Jurkat, Clone E6-1 (cell line): ENCODE data around the gene CNOT2.
"Not testable (repeated sequence)": the region's sequence is repeated elsewhere in the genome, so short reads cannot be mapped to it uniquely, and the experiment has no call there.

ENCODE experiments used
- DNase-seq: peaks from one replicate; pipeline ENCODE4 v3.0.0-alpha.2; 2011; ENCODE audit warnings: low read depth, low spot score
- H3K4me3 ChIP-seq: 2 replicates; pipeline ENCODE4 v1.5.1; 2011; ENCODE audit warnings: mild to moderate bottlenecking, low read length, control low read depth, moderate library complexity

Gene CNOT2

DNA sequence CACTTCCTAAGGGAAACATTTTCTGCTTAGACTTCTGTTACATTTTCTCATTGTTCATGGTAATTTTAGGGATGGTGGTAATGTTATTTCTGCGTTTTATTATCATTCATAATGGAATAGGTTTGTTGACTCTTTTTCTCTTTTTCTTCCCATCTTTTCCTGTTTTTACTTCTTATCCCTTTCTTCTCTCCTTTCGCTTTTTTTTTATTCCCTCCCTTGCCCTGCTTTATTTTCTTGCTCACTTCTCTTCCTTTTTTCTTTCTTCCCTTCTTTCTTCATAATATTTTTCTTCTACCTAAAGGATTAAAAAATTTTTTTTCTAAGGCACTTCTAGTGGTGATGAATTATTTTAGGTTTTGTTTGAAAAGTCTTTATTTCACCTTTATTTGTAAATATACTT, 45.6 kb downstream of the CNOT2 start:
- DNase-seq = no peak
- no peak overlapping the region for H3K4me3 ChIP-seq

DNA sequence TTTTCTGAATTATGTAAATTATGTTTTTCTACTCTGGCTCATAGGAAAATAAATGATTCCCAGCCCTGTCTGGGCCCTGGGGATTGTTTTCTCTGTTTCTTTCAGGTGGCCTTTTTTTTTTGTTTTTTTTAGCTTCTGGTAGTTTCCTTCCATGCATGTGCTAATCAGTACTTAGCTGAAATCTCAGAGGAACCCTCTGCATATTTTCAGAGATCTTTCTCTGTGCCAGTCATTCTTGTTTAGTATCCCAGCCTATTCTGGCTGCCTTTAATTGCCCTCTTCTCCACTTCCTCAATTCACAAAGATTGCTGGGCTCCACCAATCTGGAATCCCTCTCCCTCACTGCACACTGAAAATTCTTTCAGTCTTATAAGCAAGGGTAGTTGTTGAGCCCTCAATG, 46.9 kb downstream of the CNOT2 start:
- H3K4me3 ChIP-seq = no peak overlapping the region
- no peak for DNase-seq

DNA sequence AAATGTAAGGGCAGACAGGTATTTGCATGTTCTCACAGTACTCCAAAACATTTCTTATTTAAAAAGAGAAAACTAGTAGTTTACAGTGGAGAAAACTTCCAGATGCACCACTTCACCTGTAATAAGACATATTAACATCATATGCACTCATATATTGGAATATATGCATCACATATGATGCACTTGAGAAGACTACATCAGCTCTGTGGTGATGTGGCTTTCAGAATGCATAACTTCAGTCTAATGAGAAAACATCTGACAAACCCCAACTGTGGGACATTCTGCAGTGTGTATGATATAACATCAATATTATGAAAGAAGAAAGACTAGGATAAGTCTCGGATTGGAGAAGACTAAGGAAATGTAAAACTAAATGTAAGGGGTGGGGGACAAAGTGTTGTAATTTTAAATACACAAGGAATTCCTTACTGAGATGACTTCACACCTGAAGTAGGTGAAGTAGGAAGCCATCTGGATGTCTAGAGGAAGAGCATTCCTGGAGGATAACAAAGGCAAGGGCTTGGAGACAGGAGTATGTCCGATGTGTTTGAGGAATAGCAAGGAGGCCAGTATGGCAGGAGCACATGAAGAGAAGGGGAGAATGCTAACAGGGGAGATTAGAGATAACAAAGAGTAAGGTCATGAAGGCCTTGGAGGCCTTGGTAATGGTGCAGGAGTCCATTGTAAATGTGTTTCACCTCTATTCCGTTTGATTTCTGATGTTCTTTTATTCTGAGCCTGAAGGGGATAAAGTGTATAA, 49.0 kb downstream of the CNOT2 start:
- no peak overlapping the region for H3K4me3 ChIP-seq
- no peak for DNase-seq

DNA sequence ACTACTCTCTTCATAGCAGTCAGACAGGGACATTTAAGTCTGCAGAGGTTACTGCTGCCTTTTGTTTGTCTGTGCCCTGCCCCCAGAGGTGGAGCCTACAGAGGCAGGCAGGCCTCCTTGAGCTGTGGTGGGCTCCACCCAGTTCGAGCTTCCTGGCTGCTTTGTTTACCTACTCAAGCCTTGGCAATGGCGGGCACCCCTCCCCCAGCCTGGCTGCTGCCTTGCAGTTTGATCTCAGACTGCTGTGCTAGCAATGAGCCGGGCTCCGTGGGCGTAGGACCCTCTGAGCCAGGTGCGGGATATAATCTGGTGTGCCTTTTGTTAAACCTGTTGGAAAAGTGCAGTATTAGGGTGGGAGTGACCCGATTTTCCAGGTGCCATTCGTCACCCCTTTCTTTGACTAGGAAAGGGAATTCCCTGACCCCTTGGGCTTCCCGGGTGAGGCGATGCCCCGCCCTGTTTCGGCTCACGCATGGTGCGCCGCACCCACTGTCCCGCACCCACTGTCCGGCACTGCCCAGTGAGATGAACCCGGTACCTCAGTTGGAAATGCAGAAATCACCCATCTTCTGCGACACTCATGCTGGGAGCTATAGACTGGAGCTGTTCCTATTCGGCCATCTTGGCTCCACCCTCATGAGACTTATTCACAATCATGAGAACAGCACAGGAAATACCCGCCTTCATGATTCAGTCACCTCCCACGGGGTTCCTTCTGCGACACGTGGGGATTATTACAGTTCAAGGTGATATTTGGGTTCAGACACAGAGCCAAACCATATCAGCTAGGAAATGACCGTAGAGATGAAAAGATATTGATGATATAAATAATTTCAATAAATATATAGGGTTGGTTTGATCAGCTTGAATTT, 61.7 kb downstream of the CNOT2 start:
- DNase-seq = peak; percentile 10
- not testable (repeated sequence) for H3K4me3 ChIP-seq

DNA sequence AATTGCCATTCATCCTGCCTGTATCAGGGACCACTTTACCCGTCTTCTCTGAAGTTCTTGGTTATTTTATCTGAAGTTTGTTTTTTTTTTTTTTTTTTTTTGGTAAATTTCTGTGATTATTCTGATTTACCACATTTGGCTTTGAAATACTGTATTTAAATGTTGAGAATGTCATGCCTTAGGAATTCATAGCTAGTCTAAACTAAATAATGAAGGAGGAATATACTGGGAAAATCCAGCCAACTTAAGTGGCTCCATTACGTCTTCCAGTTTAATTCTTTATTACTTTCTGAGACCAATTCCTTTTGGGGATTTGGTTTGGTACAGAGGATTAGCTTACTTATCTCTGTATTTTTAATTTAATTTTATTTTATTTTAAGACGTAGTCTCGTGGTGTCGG, 62.6 kb downstream of the CNOT2 start:
- no peak for DNase-seq
- H3K4me3 ChIP-seq = no peak overlapping the region

DNA sequence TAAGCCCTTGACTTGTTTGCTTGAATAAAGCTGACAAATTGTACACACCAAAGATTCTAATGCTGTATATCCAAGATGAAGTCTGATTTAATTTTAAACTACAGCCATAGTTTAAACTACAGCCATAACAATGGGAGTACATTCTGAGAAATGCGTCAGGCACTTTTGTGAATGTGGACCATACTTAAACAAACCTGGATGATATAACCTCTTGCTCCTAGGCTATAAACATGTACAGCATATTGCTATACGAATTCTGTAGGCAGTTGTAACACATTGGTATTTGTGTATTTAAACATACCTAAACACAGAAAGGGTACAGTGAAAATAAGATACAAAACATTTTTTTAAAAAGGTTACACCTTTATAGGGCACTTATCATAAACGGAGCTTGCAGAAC, 63.4 kb downstream of the CNOT2 start:
- no peak for DNase-seq
- H3K4me3 ChIP-seq = no peak overlapping the region

DNA sequence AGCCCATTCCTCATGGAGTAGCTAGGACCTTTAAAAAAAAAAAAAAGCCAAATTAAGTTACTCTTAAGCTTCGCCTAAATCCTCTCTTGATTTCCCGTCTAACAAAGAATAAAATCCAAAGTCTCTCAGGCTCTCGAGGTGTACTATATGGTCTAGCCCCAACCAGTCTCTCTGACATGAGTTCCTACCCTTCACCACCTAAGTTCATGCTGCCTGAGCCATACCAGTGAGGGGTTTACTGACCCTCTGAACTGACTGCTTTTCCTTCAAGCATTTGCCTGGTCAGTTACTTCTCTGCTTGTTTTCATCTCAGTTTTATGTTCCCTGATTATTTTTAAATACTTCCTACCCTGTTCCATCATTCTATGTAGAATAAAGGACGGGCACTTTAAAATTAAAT, 64.6 kb downstream of the CNOT2 start:
- H3K4me3 ChIP-seq = no peak overlapping the region
- DNase-seq = no peak

DNA sequence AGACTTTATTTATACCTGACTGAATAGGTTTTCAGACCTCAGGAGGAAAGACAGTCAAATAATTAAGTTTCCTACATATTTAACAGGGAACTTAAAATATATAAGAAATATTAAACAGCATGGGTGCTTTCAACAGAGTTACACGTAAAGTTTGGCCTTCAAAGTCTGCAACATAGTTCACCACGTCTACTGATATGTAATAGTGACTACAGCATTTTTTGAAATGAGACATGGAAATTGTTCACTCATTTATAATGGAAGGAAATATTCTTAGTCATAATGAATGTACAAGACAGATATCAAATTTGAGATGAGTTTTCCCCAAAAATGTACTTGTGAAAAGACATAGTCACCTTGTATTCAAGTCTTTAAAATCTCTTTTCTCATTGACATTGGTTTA, 66.1 kb downstream of the CNOT2 start:
- no peak overlapping the region for H3K4me3 ChIP-seq
- DNase-seq = no peak

DNA sequence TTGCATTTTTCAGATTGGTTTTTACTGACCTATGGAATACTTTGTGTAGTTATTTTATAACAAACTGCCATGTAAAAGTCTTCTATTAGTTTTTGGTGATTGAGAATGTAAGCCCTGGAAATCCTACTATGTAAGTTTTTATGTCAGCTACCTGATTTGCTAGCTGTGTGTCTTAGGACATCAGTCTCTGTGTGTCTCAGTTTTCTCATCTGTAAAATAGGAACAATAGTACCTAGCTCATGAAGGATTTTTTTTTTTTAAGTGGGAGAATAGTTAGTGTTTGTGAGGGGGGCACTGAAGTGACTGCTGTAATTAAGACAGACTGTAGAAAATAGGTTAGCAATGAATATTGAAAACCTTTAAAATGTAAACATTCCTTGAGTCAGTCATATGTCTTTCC, 70.9 kb downstream of the CNOT2 start:
- no peak for DNase-seq
- H3K4me3 ChIP-seq = no peak overlapping the region

DNA sequence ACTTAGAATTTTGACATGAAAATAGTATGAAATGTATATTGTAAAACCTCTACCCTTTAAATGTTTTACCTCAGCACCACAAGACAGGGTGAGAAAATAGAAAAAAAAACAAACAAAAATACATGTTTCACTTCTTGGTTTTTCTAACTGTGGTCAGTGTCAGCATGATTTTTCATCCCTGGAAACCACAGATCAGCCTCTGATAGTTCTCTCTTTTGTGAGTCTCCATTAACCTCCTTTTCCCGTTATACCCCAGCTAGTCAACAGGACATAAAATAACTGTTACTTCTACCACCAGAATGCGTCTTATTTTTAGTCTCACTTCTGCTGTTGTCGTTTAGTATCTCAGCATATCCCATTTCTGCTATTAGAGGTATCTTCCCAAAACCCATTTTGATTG, 74.5 kb downstream of the CNOT2 start:
- H3K4me3 ChIP-seq = no peak overlapping the region
- no peak for DNase-seq

DNA sequence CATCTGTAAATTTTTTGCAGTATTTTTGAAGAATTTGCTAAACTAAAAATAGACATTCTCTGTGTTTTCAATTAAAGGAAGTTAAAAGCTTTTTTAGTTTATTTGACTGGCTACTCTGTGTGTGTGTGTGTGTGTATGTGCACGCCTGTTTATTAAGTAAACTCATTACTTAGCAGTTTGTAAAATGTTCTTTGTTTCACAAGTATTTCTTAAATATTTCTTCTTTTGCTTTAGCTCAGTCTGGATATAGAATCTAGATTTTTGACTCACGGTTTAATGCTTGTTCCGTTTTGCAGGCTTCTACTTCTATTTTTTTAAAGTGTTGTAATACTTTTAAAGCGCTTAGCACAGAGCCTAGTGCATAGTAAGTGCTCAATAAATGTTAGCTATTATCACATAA, 76.4 kb downstream of the CNOT2 start:
- no peak overlapping the region for H3K4me3 ChIP-seq
- DNase-seq = no peak

DNA sequence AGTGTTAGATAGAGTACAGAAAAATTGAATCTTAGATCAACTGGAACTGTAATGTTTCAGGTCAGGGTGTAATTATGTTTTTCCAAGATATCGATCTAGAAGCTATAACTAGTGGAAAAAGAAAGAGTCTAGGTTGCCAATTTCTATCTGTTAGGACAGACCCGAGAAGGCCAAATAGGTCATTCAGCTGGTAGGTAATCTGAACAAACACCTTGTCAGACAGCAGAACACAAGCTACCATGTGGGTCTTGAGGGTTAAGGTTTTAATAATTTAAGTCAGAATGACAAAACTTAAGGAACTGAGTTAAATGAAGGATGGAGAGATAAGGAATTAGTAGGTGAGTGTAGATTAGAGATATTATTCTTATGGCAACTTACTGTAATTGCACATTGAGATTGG, 78.0 kb downstream of the CNOT2 start:
- no peak for DNase-seq
- H3K4me3 ChIP-seq = no peak overlapping the region

DNA sequence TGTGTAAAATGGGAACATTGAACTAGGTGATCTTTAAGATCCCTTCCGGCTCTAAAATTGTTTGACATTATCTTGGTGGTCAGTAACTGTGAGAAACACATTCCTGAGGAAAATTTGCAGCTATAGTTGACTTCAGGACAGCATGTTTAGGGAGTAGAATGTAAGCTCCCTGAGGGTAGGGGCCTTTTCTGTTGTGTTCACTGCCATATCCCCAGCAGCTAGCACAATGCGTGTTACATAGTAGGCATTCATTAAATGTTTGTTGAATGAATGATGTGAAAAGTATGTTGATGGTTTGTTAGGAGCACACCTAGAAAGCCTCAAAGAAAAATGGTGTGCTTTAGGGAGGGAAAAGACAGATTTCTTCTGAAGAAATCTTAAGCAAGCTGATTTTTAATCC, 84.3 kb downstream of the CNOT2 start:
- no peak for DNase-seq
- H3K4me3 ChIP-seq = no peak overlapping the region

DNA sequence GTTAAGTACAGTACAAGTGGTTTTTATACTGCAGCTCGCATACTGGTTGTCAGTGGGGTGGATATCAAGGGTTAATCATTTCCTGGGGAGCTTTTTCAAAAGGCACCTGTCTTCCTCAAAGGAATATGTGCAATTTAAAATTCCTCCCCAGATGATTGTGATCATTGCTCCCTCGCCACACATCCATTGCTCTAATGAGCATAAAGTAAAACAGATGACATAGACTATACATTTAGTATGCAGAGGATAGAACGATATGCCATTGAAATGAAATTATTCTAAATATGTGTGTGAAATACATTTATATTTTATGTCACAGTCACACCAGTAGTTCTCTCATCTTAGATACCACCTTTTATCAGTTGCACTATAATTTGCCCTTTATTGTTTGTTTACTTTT, 86.5 kb downstream of the CNOT2 start:
- DNase-seq = no peak
- no peak overlapping the region for H3K4me3 ChIP-seq

DNA sequence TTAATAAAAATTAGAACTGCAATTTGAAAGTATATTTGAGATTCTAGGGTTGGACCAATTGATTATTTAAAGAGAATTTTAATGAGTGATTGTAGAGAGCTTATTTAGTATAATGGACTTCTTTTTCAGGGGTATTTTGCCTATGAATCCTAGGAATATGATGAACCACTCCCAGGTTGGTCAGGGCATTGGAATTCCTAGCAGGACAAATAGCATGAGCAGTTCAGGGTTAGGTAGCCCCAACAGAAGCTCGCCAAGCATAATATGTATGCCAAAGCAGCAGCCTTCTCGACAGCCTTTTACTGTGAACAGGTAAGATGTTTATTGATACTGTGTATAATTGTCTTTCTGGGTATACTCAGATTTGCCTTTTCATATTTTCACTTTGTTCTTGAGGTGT, 86.9 kb downstream of the CNOT2 start:
- H3K4me3 ChIP-seq = no peak overlapping the region
- DNase-seq = no peak

DNA sequence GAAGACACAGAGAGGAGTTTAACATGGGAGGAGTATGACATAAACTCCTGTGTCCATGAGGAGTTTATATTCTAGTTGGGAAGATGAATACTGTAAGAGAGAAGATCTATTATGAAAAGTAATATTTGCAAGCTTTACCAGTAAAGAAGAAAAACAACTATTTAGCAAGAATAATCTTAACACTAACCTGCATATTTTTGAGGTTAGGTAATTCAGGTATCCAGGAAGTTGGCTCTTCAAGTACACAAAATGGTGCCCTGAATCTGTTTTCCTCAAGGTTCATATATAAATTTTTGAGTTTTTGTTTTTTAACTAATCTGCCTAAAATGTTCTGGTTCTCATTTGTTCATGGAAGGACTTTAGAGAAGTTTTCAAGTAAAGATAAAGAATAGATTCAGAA, 89.0 kb downstream of the CNOT2 start:
- H3K4me3 ChIP-seq = no peak overlapping the region
- no peak for DNase-seq

DNA sequence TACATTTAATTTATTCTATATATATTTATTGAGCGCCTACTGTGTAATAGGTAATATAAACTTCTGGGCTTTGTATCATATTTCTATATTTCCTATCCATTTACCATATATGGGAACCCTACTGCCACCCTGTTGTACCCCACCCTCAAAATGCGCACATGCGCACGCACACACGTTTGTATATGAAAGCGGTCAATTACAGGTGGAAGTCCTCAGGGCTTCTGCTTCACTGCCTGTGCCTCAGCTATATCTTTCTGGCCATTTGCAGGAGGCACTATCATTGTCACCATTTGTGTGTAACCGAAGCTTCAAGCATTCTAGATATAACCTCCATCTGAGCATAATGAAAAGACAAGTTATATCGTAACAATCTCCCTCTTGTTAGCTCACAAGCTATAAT, 91.5 kb downstream of the CNOT2 start:
- DNase-seq = no peak
- no peak overlapping the region for H3K4me3 ChIP-seq

DNA sequence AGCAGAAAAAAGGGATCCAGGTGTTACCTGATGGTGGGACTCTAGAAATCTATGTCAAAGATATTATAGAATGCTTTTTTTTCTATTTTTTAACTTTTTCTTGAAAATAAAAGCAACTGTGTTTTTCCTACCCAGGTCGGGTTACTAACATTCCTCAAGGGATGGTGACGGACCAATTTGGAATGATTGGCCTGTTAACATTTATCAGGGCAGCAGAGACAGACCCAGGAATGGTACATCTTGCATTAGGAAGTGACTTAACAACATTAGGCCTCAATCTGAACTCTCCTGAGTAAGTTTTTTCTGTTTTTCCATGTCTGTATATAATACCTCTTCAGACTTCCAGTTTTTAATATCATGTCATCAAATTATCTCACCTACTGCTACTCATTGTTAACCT, 95.3 kb downstream of the CNOT2 start:
- DNase-seq = no peak
- H3K4me3 ChIP-seq = no peak overlapping the region

DNA sequence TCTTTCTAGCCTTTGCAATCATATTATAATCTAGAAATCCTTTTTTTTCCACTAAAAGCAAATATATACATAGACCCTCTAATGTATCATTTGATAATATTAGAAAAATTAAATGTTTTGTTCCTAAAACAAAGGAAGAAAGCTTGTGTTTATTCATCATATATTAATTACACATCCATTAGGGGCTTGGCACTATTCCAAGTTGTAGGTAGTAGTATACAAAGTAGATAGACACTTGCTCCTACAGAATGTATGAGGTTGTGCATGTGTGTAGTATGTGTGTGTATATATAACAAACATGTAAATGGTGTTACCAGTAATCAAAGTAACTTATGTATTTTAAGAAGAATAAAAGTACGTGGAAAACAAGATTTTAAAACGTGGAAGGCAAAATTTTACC, 107.8 kb downstream of the CNOT2 start:
- no peak overlapping the region for H3K4me3 ChIP-seq
- DNase-seq = no peak

DNA sequence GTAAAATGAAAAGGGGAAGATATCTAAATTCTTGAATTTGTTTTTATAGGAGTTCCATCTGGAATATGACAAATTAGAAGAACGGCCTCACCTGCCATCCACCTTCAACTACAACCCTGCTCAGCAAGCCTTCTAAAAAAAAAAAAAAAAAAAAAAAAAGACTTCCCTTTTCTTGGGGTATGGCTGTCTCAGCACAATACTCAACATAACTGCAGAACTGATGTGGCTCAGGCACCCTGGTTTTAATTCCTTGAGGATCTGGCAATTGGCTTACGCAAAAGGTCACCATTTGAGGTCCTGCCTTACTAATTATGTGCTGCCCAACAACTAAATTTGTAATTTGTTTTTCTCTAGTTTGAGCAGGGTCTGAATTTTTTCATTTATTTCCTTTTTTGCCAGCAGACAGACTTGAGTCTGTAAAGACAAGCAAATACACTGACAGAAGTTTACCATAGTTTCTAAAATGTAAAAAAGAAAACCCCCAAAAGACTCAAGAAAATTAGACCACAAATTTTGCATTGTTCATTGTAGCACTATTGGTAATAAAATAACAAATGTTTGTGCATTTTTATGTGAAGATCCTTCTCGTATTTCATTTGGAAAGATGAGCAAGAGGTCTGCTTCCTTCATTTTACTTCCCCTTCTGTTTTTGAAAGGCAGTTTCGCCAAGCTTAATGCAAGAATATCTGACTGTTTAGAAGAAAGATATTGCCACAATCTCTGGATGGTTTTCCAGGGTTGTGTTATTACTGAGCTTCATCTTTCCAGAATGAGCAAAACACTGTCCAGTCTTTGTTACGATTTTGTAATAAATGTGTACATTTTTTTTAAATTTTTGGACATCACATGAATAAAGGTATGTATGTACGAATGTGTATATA, 110.8 kb downstream of the CNOT2 start:
- DNase-seq = no peak
- no peak overlapping the region for H3K4me3 ChIP-seq
